Measurements from ENCODE around the gene KCMF1. TPM values are rescaled to one million over a fixed set of nuclear protein-coding genes. Genes with fewer than 3 reads are reported as not detected.

The KCMF1 gene
- polyA plus RNA-seq, 1 of the 3 experiments (the other 2 are of a cell fraction) = 37.0 TPM

DNA sequence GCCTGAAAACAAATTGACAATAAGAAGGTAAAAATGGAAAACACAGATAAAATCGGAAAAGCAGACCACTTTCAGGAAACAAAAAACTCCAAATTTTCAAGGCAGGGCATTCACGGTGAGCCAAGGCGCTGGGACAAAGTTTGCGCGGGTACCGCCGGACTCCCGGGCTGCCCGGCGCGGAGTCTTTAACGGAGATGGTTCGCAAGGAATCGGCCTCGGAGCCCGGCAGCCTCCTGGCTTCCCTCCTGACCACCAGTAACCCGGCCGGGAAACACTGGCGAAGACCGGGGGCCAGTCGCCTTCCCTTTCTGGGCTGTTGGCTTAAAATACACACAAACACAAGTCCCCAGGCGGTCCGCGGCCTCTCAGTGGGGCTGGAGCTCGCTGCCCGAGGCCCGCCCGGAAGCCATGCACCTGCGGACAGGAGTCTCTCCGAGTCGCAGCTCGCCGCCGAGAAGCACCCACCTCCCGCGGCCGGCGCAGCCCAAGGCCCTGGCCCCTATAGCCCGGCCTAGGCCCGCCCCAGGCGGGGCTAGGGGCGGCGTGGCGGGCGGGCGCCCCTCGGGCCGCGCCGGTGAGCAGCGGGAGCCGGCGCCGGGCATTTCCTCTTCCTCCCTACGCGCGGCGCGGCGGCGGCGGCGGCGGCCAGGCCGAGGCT, 622 bp upstream of the KCMF1 start:
- Histone ChIP-seq H4K20me1 (ENCODE audit: insufficient read depth) (peaks cover 33% of the 10 kb centered on the region), H3K9ac (peak overlapping the region; percentile 90), H3K36me3 (replicated peaks in 1 of 2; ENCODE audit: control insufficient read depth in 1 of 2, insufficient read depth in 2 of 2, low read length in 1 of 2) (peaks cover 0 to 23% of the 10 kb centered on the region in 2 experiments), H3K27me3 (ENCODE audit: insufficient read depth) (no peaks in the 10 kb centered on the region), H3K79me2 (ENCODE audit: insufficient read depth) (peaks cover 86% of the 10 kb centered on the region), H3K4me2 (peak overlapping the region; percentile 84), H3K9me3 (no peaks in the 10 kb centered on the region), H3K27ac (ENCODE audit: low read depth in 2 of 2, low read length in 1 of 2) (peak overlapping the region; percentile 88 to 93), H2AFZ (ENCODE audit: low read depth) (peak overlapping the region; percentile 32; the same call in 1 of the 2 replicates), H3K9me2 (no peaks in the 10 kb centered on the region), H3K4me3 (ENCODE audit: low read depth in 2 of 2, low read length in 1 of 2) (peak overlapping the region; percentile 81 to 82), H3K4me1 (ENCODE audit: control insufficient read depth in 1 of 2, insufficient read depth in 2 of 2, low read depth in 1 of 2, low read length in 1 of 2) (peaks cover 10 to 12% of the 10 kb centered on the region in 2 experiments; a peak in 3 of 4 replicates), H3F3A (replicated peaks; ENCODE audit: insufficient read depth) (peaks cover 40% of the 10 kb centered on the region)
- ChIA-PET POLR2A (interaction anchor here (0.6 to 2.1 kb wide), 2 partner anchors 11 to 64 kb away, joined by 3 to 8 read pairs; partner anchors contain the start of gene TMSB10), CTCF (interaction anchor here (1.0 to 3.1 kb wide), 4 partner anchors 26 to 315 kb away, joined by 3 to 16 read pairs (median 3); no protein-coding TSS in a partner anchor)
- peak; percentile 85 for DNase-seq
- 2% methylated on average over 10 of the region's 65 CpGs for WGBS (ENCODE audit: low lambda C conversion rate)
- TF ChIP-seq, protein P1, sequence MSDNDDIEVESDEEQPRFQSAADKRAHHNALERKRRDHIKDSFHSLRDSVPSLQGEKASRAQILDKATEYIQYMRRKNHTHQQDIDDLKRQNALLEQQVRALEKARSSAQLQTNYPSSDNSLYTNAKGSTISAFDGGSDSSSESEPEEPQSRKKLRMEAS (IDR thresholded peaks at IDR 0.05; ENCODE audit: low read depth) = peak; percentile 25
- TF ChIP-seq, protein P2, sequence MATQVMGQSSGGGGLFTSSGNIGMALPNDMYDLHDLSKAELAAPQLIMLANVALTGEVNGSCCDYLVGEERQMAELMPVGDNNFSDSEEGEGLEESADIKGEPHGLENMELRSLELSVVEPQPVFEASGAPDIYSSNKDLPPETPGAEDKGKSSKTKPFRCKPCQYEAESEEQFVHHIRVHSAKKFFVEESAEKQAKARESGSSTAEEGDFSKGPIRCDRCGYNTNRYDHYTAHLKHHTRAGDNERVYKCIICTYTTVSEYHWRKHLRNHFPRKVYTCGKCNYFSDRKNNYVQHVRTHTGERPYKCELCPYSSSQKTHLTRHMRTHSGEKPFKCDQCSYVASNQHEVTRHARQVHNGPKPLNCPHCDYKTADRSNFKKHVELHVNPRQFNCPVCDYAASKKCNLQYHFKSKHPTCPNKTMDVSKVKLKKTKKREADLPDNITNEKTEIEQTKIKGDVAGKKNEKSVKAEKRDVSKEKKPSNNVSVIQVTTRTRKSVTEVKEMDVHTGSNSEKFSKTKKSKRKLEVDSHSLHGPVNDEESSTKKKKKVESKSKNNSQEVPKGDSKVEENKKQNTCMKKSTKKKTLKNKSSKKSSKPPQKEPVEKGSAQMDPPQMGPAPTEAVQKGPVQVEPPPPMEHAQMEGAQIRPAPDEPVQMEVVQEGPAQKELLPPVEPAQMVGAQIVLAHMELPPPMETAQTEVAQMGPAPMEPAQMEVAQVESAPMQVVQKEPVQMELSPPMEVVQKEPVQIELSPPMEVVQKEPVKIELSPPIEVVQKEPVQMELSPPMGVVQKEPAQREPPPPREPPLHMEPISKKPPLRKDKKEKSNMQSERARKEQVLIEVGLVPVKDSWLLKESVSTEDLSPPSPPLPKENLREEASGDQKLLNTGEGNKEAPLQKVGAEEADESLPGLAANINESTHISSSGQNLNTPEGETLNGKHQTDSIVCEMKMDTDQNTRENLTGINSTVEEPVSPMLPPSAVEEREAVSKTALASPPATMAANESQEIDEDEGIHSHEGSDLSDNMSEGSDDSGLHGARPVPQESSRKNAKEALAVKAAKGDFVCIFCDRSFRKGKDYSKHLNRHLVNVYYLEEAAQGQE (IDR thresholded peaks at IDR 0.05; ENCODE audit: low read depth, low read length) = no peak
- TF ChIP-seq, protein P3, sequence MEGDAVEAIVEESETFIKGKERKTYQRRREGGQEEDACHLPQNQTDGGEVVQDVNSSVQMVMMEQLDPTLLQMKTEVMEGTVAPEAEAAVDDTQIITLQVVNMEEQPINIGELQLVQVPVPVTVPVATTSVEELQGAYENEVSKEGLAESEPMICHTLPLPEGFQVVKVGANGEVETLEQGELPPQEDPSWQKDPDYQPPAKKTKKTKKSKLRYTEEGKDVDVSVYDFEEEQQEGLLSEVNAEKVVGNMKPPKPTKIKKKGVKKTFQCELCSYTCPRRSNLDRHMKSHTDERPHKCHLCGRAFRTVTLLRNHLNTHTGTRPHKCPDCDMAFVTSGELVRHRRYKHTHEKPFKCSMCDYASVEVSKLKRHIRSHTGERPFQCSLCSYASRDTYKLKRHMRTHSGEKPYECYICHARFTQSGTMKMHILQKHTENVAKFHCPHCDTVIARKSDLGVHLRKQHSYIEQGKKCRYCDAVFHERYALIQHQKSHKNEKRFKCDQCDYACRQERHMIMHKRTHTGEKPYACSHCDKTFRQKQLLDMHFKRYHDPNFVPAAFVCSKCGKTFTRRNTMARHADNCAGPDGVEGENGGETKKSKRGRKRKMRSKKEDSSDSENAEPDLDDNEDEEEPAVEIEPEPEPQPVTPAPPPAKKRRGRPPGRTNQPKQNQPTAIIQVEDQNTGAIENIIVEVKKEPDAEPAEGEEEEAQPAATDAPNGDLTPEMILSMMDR (IDR thresholded peaks at IDR 0.05) = no peak
- TF ChIP-seq MXI1 (IDR thresholded peaks at IDR 0.05; ENCODE audit: low read depth, low read length) (no peak; the same call in none of the 2 replicates), EP300 (IDR thresholded peaks at IDR 0.05; ENCODE audit: borderline replicate concordance in 1 of 2, low read depth in 1 of 2, low read length in 1 of 2) (no peak), CHD2 (IDR thresholded peaks at IDR 0.05; ENCODE audit: low read length, partially characterized antibody) (no peak), POLR2AphosphoS5 (IDR thresholded peaks at IDR 0.05; ENCODE audit: low read depth, low read length) (peak; percentile 55), RAD21 (IDR thresholded peaks at IDR 0.05; ENCODE audit: low read length) (no peak)
